BLaER1 treated with 17β-estradiol and CSF1 and Interleukin-3, amounts not matched to agents 10 nM and 100 nM (cell line): Measurements from ENCODE around the gene MMP23B.

Experiments
- H3K27ac ChIP-seq, 11 experiments: shearing (Covaris generic); formaldehyde crosslinking; 2 replicates each; pipeline ENCODE4 v1.8.1; 2022
- H3K27me3 ChIP-seq, 11 experiments: shearing (Covaris generic); formaldehyde crosslinking; 2 replicates each; pipeline ENCODE4 v1.8.1; 2022
- H3K36me3 ChIP-seq, 11 experiments: shearing (Covaris generic); formaldehyde crosslinking; 2 replicates each; pipeline ENCODE4 v1.8.1; 2022
- H3K4me1 ChIP-seq, 10 experiments: shearing (Covaris generic); formaldehyde crosslinking; 2 replicates each; pipeline ENCODE4 v1.8.1; 2022
- H3K4me2 ChIP-seq, 11 experiments: shearing (Covaris generic); formaldehyde crosslinking; 2 replicates each; pipeline ENCODE4 v1.8.1; 2022
- H3K4me3 ChIP-seq, 10 experiments: shearing (Covaris generic); formaldehyde crosslinking; 2 replicates each; pipeline ENCODE4 v1.8.1; 2022
- H3K9ac ChIP-seq, 11 experiments: shearing (Covaris generic); formaldehyde crosslinking; 2 replicates each; pipeline ENCODE4 v1.8.1; 2022
- H3K9me3 ChIP-seq, 11 experiments: shearing (Covaris generic); formaldehyde crosslinking; replicated peaks in 1 of 11; 2 replicates each; pipeline ENCODE4 v1.8.1; 2022
- H4K20me1 ChIP-seq, 11 experiments: shearing (Covaris generic); formaldehyde crosslinking; 2 replicates each; pipeline ENCODE4 v1.8.1; 2022
- Cebpa-rat ChIP-seq, 11 experiments: shearing (Covaris generic); IDR thresholded peaks; 2 replicates each; pipeline ENCODE4 v1.8.1; 2022

The MMP23B gene

GRCh38 chr1:1600861-1601563 is 31.0 kb upstream of the MMP23B start:
- Histone ChIP-seq H3K27me3 (peaks cover 39 to 68% (median 53%) of the 10 kb centered on the region in 11 experiments), H3K4me2 (peak overlapping the region; percentile 58 to 90 (median 82); a peak in 19 of 22 replicates), H3K9me3 (no peaks in the 10 kb centered on the region), H4K20me1 (peaks cover 0 to 31% (median 9%) of the 10 kb centered on the region in 11 experiments; a peak in 12 of 22 replicates), H3K4me1 (peaks cover 41 to 79% (median 73%) of the 10 kb centered on the region in 10 experiments), H3K27ac (no peak overlapping the region), H3K9ac (no peak overlapping the region), H3K36me3 (no peaks in the 10 kb centered on the region), H3K4me3 (peak overlapping the region in 3 of 10 experiments; percentile 20 to 64 (median 64); a peak in 2 of 20 replicates)
- no peak for TF ChIP-seq Cebpa-rat (IDR thresholded peaks at IDR 0.05)

DNA sequence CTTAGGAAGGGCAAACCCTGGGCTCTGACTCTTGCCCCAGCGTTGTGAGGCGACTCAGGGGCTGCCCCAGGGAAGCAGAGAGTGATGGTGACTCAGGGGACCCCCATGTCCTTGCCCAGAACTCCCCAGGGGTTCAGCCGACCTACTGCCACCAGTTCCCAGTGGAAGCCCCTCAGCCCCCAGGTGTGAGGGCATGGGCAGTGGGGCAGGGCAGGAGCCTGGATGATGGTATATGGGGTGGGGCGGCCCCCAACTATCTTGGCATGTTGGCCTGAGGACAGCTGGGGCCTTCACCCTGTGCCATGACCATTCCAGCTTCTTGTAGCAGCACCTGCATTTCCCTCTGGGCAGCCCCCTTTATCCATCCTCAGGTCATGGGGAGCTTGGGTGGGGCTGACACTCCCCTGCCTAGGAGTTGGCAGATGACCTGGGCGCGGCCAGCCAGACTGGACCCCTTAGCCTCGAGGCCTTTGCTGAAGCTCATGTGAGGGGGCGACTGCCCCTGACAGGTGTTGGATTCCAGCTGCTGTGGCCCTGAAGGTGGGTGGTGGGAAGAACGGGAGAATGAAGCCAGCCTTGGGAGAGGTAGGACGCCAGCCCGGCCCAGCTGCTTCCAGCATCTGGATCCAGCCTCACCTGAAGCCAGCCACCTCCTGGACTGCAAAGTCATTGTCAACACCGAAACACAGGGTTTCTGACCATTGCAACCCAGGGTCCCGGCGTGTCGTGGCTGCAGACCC is 30.2 kb upstream of the MMP23B start:
- Histone ChIP-seq H3K9ac (no peak overlapping the region), H3K9me3 (no peaks in the 10 kb centered on the region), H3K27me3 (peaks cover 36 to 60% (median 49%) of the 10 kb centered on the region in 11 experiments), H3K4me3 (no peak overlapping the region), H4K20me1 (peaks cover 0 to 31% (median 9%) of the 10 kb centered on the region in 11 experiments; a peak in 12 of 22 replicates), H3K4me2 (peak overlapping the region in 10 of 11 experiments; percentile 26 to 85 (median 62); a peak in 17 of 22 replicates), H3K4me1 (peaks cover 47 to 82% (median 76%) of the 10 kb centered on the region in 10 experiments), H3K27ac (no peak overlapping the region), H3K36me3 (no peaks in the 10 kb centered on the region)
- TF ChIP-seq Cebpa-rat (IDR thresholded peaks at IDR 0.05) = no peak

GRCh38 chr1:1602304-1602967 is 29.5 kb upstream of the MMP23B start:
- Histone ChIP-seq H4K20me1 (peaks cover 0 to 31% (median 9%) of the 10 kb centered on the region in 11 experiments; a peak in 10 of 22 replicates), H3K36me3 (no peaks in the 10 kb centered on the region), H3K9me3 (no peaks in the 10 kb centered on the region), H3K27ac (no peak overlapping the region), H3K27me3 (peaks cover 32 to 57% (median 46%) of the 10 kb centered on the region in 11 experiments), H3K4me2 (peak overlapping the region; percentile 26 to 85 (median 62); a peak in 21 of 22 replicates), H3K9ac (peak overlapping the region in 3 of 11 experiments; percentile 10 to 58 (median 27); a peak in 2 of 22 replicates), H3K4me3 (no peak overlapping the region), H3K4me1 (peaks cover 52 to 83% (median 76%) of the 10 kb centered on the region in 10 experiments)
- no peak for TF ChIP-seq Cebpa-rat (IDR thresholded peaks at IDR 0.05)

DNA sequence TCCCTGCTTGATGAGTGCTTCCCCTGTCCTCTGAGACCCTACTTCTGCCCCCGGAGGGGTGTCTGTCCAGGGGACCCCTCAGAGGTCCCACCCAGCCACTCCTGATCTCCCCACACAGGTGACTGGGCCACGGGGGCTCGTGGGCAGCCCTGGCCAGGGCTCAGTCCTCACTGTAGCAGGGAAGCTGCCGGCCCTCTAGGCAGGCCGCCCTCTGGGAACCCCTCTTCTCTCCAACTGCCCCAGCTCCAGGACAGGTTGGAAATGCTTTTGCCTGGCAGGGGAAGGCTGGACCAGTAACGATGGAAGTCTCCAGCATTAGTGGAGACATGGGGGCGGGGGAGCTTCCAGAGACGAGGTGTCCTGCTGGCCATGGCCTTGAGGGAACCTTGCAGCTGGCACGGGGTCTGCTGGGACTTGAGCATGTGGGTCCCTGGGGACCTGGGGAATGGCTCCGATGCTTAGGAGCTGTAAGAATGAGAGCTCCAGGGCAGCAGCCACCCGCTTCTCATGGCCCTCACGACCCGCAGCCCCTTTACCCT is 28.9 kb upstream of the MMP23B start:
- Histone ChIP-seq H3K4me3 (no peak overlapping the region), H3K4me1 (peaks cover 49 to 80% (median 73%) of the 10 kb centered on the region in 10 experiments), H3K9ac (peak overlapping the region in 5 of 11 experiments; percentile 10 to 58 (median 31); a peak in 4 of 22 replicates), H3K4me2 (peak overlapping the region; percentile 6 to 85 (median 62); a peak in 20 of 22 replicates), H3K36me3 (no peaks in the 10 kb centered on the region), H3K9me3 (no peaks in the 10 kb centered on the region), H3K27me3 (peaks cover 29 to 52% (median 41%) of the 10 kb centered on the region in 11 experiments), H4K20me1 (peaks cover 0 to 29% (median 9%) of the 10 kb centered on the region in 11 experiments; a peak in 10 of 22 replicates), H3K27ac (no peak overlapping the region)
- no peak for TF ChIP-seq Cebpa-rat (IDR thresholded peaks at IDR 0.05)

DNA sequence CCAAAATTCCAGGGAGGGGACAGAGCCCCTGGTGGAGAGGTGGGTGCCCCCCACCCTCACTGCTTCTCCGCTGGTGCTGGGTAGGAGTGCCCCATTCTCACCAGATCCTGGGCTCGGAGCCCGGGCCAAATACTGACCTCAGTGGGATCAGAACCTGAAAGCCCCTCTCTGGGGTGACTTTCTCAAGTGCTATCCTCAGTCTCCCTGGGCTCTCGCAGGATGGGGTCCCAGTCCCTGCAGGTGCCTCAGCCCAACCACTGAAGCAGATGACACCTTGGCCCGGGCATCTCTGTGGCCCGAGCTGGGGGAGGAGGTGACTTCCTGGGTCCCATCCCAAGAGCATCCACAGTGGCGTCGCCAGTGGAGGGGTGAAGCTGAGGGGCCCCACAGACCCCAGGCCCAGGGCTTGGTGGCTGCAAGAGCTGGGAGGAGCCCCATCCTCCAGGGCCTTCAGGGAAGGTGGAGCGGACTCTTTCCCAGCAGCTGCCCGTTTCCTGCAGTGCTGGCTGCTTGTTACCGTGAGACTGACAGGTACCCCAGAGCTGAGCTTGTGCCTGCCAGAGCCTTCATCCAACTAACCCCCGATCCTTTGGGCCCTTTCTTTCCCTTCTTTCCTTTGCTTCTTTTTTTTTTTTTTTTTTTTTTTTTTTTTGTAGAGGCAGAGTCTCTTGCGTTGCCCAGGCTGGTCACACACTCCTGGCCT is 28.2 kb upstream of the MMP23B start:
- Histone ChIP-seq H3K36me3 (no peaks in the 10 kb centered on the region), H3K4me2 (peak overlapping the region in 10 of 11 experiments; percentile 26 to 85 (median 62); a peak in 17 of 22 replicates), H3K4me1 (peaks cover 41 to 72% (median 65%) of the 10 kb centered on the region in 10 experiments), H3K27ac (no peak overlapping the region), H3K4me3 (no peak overlapping the region), H3K9me3 (no peaks in the 10 kb centered on the region), H4K20me1 (peaks cover 0 to 24% (median 6%) of the 10 kb centered on the region in 11 experiments; a peak in 10 of 22 replicates), H3K27me3 (peaks cover 24 to 44% (median 33%) of the 10 kb centered on the region in 11 experiments), H3K9ac (peak overlapping the region in 5 of 11 experiments; percentile 10 to 58 (median 31); a peak in 4 of 22 replicates)
- TF ChIP-seq Cebpa-rat (IDR thresholded peaks at IDR 0.05) = no peak

- Histone ChIP-seq H3K27me3 (peaks cover 17 to 38% (median 27%) of the 10 kb centered on the region in 11 experiments), H4K20me1 (peaks cover 0 to 17% (median 4%) of the 10 kb centered on the region in 11 experiments; a peak in 4 of 22 replicates), H3K27ac (no peak overlapping the region), H3K9me3 (no peaks in the 10 kb centered on the region), H3K36me3 (no peaks in the 10 kb centered on the region), H3K4me3 (no peak overlapping the region), H3K9ac (no peak overlapping the region), H3K4me2 (peak overlapping the region in 9 of 11 experiments; percentile 55 to 85 (median 63); a peak in 14 of 22 replicates), H3K4me1 (peaks cover 35 to 65% (median 58%) of the 10 kb centered on the region in 10 experiments)
- no peak for TF ChIP-seq Cebpa-rat (IDR thresholded peaks at IDR 0.05)
Observed at GRCh38 chr1:1604374-1605033, 27.5 kb upstream of the MMP23B start.

GRCh38 chr1:1605034-1605591 is 26.9 kb upstream of the MMP23B start:
- Histone ChIP-seq H3K4me1 (peaks cover 34 to 63% (median 56%) of the 10 kb centered on the region in 10 experiments), H3K9ac (no peak overlapping the region), H3K36me3 (no peaks in the 10 kb centered on the region), H3K4me2 (peak overlapping the region in 8 of 11 experiments; percentile 59 to 85 (median 66); a peak in 9 of 22 replicates), H3K4me3 (no peak overlapping the region), H4K20me1 (peaks cover 0 to 17% (median 4%) of the 10 kb centered on the region in 11 experiments; a peak in 4 of 22 replicates), H3K27me3 (peaks cover 13 to 32% (median 21%) of the 10 kb centered on the region in 11 experiments), H3K9me3 (no peaks in the 10 kb centered on the region), H3K27ac (no peak overlapping the region)
- TF ChIP-seq Cebpa-rat (IDR thresholded peaks at IDR 0.05) = no peak
